ENCODE data around the gene INKA1.

- no peak for TF ChIP-seq POLR2A (IDR thresholded peaks at IDR 0.05)
- no peak for TF ChIP-seq CTCF (IDR thresholded peaks at IDR 0.05)
- TF ChIP-seq EP300 (IDR thresholded peaks at IDR 0.05) = no peak
These were observed 48.5 kb upstream of the INKA1 start for GRCh38 chr3:49754536-49754935.

Data from tibial nerve (tissue), 4 donors.